Measurements from ENCODE around the gene CCDC201. TPM values are rescaled to one million over a fixed set of nuclear protein-coding genes. Genes with fewer than 3 reads are reported as not detected.
"Not testable (repeated sequence)": the region's sequence is repeated elsewhere in the genome, so short reads cannot be mapped to it uniquely, and the experiment has no call there.

CCDC201 gene
- total RNA-seq, 1 experiment from 2014 or later, result not detected

- not testable (repeated sequence) for H3K4me1 ChIP-seq (ENCODE audit: insufficient read depth, low read length); H4K91ac ChIP-seq (ENCODE audit: insufficient read length, low read depth, low read length); H4K8ac ChIP-seq (replicated peaks; ENCODE audit: insufficient read length, low read depth, low read length); H3K9ac ChIP-seq (ENCODE audit: extremely low read depth, insufficient read length, low read length); H3K4me2 ChIP-seq (ENCODE audit: insufficient read depth, insufficient read length, low read length); H3K9me3 ChIP-seq (ENCODE audit: control insufficient read depth, low read depth, low read length); H3K14ac ChIP-seq (ENCODE audit: insufficient read depth, low read length); H3K4me1 Mint-ChIP-seq; H3K79me2 ChIP-seq (ENCODE audit: insufficient read depth, low read length); H3K23ac ChIP-seq (ENCODE audit: insufficient read length, low read depth, low read length); H3T11ph ChIP-seq (ENCODE audit: low read length); H3K4ac ChIP-seq (ENCODE audit: low read depth, low read length); H4K20me1 ChIP-seq (ENCODE audit: control insufficient read depth, insufficient read depth, insufficient read length); H4K5ac ChIP-seq (ENCODE audit: insufficient read length, low read depth, low read length); H2BK12ac ChIP-seq (ENCODE audit: insufficient read length, low read depth, low read length); H3K56ac ChIP-seq (ENCODE audit: insufficient read length, low read depth, low read length); H3K79me1 ChIP-seq (ENCODE audit: insufficient read depth, low read depth, low read length, poor library complexity, severe bottlenecking); H2BK15ac ChIP-seq (ENCODE audit: low read depth, low read length); H3K27ac ChIP-seq (ENCODE audit: insufficient read length, low read depth, low read length); H2BK20ac ChIP-seq (ENCODE audit: low read depth, low read length, poor library complexity, severe bottlenecking); H3K18ac ChIP-seq (ENCODE audit: insufficient read length, low read depth, low read length); H3K4me3 Mint-ChIP-seq; DNase-seq; H2AFZ ChIP-seq (ENCODE audit: low read length); H3K27me3 ChIP-seq (ENCODE audit: insufficient read depth, low read length); H2AK5ac ChIP-seq (ENCODE audit: insufficient read length, low read length); H3K27ac Mint-ChIP-seq; H3K27me3 Mint-ChIP-seq (ENCODE audit: low read depth); H2BK120ac ChIP-seq (ENCODE audit: low read depth, low read length, poor library complexity, severe bottlenecking); H2BK5ac ChIP-seq (ENCODE audit: insufficient read length, low read length); H3K9me3 Mint-ChIP-seq; H3K36me3 Mint-ChIP-seq (ENCODE audit: insufficient read depth in 1 of 3, low read depth in 3 of 3); H3K23me2 ChIP-seq (ENCODE audit: insufficient read length, low read depth, low read length, poor library complexity, severe bottlenecking)
- no CpG with 5 or more reads among the region's 5 CpGs for WGBS (ENCODE audit: extremely low coverage, insufficient read length, low lambda C conversion rate)
Observed at GRCh38 chr7:45846536-45846935, 26.3 kb downstream of the CCDC201 start.

GRCh38 chr7:45841926-45842717 lies 30.8 kb downstream of the CCDC201 start:
- H3K4ac ChIP-seq (ENCODE audit: low read depth, low read length); H3K27ac Mint-ChIP-seq: not testable (repeated sequence)

More at GRCh38 chr7:45841926-45842717, 30.8 kb downstream of the CCDC201 start:
- WGBS (ENCODE audit: extremely low coverage, insufficient read length, low lambda C conversion rate), result no CpG with 5 or more reads among the region's 4 CpGs
- H4K8ac ChIP-seq (replicated peaks; ENCODE audit: insufficient read length, low read depth, low read length); H3K23ac ChIP-seq (ENCODE audit: insufficient read length, low read depth, low read length); H2BK5ac ChIP-seq (ENCODE audit: insufficient read length, low read length); H3K36me3 Mint-ChIP-seq (ENCODE audit: insufficient read depth in 1 of 3, low read depth in 3 of 3); H2BK12ac ChIP-seq (ENCODE audit: insufficient read length, low read depth, low read length); H4K91ac ChIP-seq (ENCODE audit: insufficient read length, low read depth, low read length); H3K9ac ChIP-seq (ENCODE audit: extremely low read depth, insufficient read length, low read length); H3K56ac ChIP-seq (ENCODE audit: insufficient read length, low read depth, low read length); DNase-seq; H3K4me1 Mint-ChIP-seq; H3K23me2 ChIP-seq (ENCODE audit: insufficient read length, low read depth, low read length, poor library complexity, severe bottlenecking); H2AK5ac ChIP-seq (ENCODE audit: insufficient read length, low read length); H3K9me3 Mint-ChIP-seq; H2BK120ac ChIP-seq (ENCODE audit: low read depth, low read length, poor library complexity, severe bottlenecking); H4K20me1 ChIP-seq (ENCODE audit: control insufficient read depth, insufficient read depth, insufficient read length); H3K14ac ChIP-seq (ENCODE audit: insufficient read depth, low read length); H3K9me3 ChIP-seq (ENCODE audit: control insufficient read depth, low read depth, low read length); H3T11ph ChIP-seq (ENCODE audit: low read length); H3K79me2 ChIP-seq (ENCODE audit: insufficient read depth, low read length); H2BK15ac ChIP-seq (ENCODE audit: low read depth, low read length); H3K4me1 ChIP-seq (ENCODE audit: insufficient read depth, low read length); H3K27me3 Mint-ChIP-seq (ENCODE audit: low read depth); H2BK20ac ChIP-seq (ENCODE audit: low read depth, low read length, poor library complexity, severe bottlenecking); H3K18ac ChIP-seq (ENCODE audit: insufficient read length, low read depth, low read length); H4K5ac ChIP-seq (ENCODE audit: insufficient read length, low read depth, low read length); H3K4me2 ChIP-seq (ENCODE audit: insufficient read depth, insufficient read length, low read length); H3K27ac ChIP-seq (ENCODE audit: insufficient read length, low read depth, low read length); H3K27me3 ChIP-seq (ENCODE audit: insufficient read depth, low read length); H3K79me1 ChIP-seq (ENCODE audit: insufficient read depth, low read depth, low read length, poor library complexity, severe bottlenecking); H3K4me3 Mint-ChIP-seq; H2AFZ ChIP-seq (ENCODE audit: low read length): not testable (repeated sequence)

Measured in H9 (cell line).